ENCODE data around the gene GHDC. TPM values are rescaled to one million over a fixed set of nuclear protein-coding genes. Genes with fewer than 3 reads are reported as not detected.
"Not testable (repeated sequence)": the region's sequence is repeated elsewhere in the genome, so short reads cannot be mapped to it uniquely, and the experiment has no call there.

The GHDC gene
- total RNA-seq, 1 donor from 2014 or later, result 28.6 TPM

DNA sequence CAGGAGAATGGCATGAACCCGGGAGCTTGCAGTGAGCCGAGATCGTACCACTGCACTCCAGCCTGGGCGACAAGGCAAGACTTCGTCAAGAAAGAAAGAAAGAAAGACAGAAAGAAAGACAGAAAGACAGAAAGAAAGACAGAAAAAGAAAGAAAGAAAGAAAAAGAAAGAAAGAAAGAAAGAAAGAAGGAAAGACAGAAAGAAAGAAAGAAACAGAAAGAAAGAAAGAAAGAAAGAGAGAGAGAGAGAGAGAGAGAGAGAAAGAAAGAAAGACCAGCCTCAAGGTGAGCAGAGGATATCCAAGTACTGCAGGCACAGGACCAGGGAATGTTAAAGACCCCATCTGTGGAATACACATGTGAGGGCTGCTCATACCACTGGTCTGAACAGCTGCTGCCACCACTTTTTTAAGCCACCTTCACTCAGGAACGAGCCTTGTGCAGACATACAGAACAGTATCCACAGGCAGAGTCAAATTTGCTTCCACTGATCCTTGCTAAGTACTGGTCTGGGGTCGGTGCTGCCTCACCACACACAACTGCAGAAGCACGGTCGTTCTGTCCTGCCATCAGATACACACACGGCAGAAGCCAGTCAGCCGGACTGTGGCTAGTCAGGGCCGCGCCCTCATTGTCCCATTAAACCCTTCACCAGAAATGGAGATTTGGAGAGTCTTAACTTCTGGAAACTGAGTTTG lies 47.2 kb downstream of the GHDC start:
- DNase-seq, result no peak

DNA sequence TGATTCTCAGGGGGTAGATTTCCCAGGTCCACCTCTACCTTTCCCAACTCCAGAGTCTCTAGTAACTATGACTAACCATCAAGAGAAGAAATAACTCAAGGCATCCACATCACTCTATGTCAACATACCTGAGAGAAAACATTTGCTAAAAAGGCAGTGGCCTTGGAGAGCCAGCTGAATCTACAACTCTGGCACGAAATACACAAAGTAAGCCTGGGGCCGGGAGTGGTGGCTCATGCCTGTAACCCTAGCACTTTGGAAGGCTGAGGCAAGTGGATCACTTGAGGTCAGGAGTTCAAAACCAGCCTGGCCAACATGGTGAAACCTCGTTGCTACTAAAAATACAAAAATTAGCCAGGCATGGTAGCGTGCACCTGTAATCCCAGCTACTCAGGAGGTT lies 51.2 kb downstream of the GHDC start:
- not testable (repeated sequence) for DNase-seq

DNA sequence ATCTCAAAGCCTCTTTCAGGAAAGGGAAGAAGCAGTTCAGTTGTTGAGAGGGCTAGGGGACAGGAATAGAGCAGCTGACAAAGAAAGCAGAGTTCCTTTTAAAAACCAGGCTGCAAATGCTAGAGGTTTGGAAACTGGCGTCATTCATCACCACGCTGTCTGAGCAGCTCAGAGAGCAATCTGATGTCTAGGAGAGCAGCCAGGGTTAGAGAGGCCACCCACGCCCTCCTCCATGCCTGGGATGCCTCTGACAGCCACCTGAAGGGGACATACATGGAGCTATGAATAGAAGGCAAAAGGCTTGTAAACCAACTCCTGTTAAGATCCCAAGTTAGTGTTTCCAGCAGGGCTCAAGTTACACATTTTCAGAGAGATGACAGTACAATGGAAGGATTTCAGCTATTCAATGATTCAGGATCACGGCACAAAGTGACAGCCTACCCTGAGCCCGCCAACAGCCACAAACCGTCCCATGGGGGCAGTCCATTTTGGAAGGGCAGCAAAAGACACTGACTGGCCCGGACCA lies 51.9 kb downstream of the GHDC start:
- DNase-seq, result no peak

DNA sequence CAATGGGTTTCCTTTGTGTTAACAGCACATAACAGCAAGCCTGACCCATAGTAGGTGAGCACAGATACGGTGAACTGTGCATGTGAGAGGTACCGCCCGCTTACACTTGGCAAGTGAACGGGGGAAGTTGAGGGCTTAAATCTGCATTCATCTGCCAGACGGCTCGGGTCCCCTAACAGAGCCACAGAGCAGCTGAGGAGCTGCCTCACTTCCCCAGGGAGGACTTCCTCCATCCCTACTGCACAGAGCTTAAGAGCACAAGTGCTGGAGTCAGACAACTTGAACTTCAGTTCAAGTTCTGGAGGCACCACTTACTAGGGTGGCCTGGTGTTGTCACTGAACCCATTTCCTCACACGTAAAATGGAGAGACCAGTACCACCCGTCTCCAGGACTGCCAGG lies 52.9 kb downstream of the GHDC start:
- DNase-seq, result no peak

DNA sequence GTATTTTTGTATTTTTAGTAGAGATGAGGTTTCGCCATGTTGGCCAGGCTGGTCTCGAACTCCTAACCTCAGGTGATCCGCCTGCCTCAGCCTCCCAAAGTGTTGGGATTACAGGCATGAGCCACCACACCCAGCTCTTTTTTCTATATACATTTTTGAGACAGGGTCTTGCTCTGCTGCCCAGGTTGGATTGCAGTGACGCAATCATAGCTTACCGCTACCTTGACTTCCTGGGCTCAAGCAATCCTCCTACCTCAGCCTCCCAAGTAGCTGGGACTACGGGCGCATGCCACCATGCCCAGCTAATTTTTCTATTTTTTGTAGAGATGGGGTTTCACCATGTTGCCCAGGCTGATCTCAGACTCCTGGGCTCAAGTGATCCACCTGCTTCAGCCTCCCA lies 53.6 kb downstream of the GHDC start:
- not testable (repeated sequence) for DNase-seq

Other genes starting within 250 kb of the GHDC start
- 48.7 and 63.1 TPM in 2 replicates for gene CNP, start 227.7 kb downstream of the GHDC start, total RNA-seq
- 68.2 and 89.0 TPM in 2 replicates for gene DNAJC7, start 177.1 kb downstream of the GHDC start, total RNA-seq
- 44.2 and 46.6 TPM in 2 replicates for gene NKIRAS2, start 174.4 kb downstream of the GHDC start, total RNA-seq
- 0.17 and 0.33 TPM in 2 replicates for gene C17orf113, start 143.9 kb downstream of the GHDC start, total RNA-seq
- not detected in 2 replicates for gene ZNF385C, start 96.0 kb downstream of the GHDC start, total RNA-seq
- gene DHX58, start 81.8 kb downstream of the GHDC start, total RNA-seq, result 6.9 and 10.6 TPM in 2 replicates
- 10.2 and 15.4 TPM in 2 replicates for gene KAT2A, start 73.1 kb downstream of the GHDC start, total RNA-seq
- gene HSPB9, start 71.7 kb downstream of the GHDC start, total RNA-seq, result 0.17 TPM in 1 of 2 replicates, not detected in the other
- 82.2 and 136 TPM in 2 replicates for gene RAB5C, start 39.5 kb downstream of the GHDC start, total RNA-seq
- gene KCNH4, start 13.4 kb downstream of the GHDC start, total RNA-seq, result under 0.01 and 0.05 TPM in 2 replicates
- gene HCRT, start 9.0 kb downstream of the GHDC start, total RNA-seq, result not detected in 2 replicates
- 46.3 and 46.8 TPM in 2 replicates for gene STAT5B, start 81.9 kb upstream of the GHDC start, total RNA-seq
- gene STAT5A, start 94.0 kb upstream of the GHDC start, total RNA-seq, result 51.4 and 60.2 TPM in 2 replicates
- 131 and 179 TPM in 2 replicates for gene STAT3, start 193.9 kb upstream of the GHDC start, total RNA-seq
- 768 and 840 TPM in 2 replicates for gene CAVIN1, start 228.8 kb upstream of the GHDC start, total RNA-seq

All from dermis blood vessel endothelial cell (primary cell).